CD4-positive, alpha-beta T cell treated with Interferon gamma for 1 hour (primary cell): ENCODE measurements around the gene ITPRIP.

Source experiments
- DNase-seq: peaks from one replicate; pipeline ENCODE4 v3.0.0-alpha.2; 2020

ITPRIP gene

DNA sequence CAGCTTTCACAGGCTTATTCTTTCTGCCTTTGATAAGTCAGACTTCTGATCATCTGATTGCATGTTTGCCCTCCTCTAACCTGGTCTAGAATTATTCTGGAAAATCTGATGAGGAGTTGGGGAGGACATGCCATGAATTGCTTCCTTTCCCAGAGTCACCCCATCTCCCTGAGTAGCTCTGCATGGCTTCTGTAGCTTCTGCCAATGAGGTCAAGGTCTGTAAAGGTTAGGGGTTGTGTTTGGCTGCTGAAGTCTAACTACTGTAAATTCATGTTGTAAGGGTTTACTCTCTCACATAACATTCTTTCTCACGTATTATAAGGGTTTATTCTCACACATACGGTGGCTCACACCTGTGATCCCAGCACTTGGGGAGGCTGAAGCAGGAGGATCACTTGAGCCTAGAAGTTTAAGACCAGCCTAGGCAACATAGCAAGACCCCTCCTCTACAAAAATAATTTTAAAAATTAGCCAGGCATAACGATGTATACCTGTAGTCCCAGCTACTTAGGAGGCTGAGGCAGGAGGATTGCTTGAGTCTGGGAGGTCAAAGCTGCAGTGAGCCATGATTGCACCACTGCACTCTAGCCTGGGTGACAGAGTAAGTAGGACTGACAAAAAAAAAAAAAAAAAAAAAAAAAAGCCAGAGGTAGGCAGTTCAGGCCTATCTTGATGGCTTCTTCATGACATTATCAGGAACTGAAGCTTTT, 58.6 kb downstream of the ITPRIP start:
- no peak for DNase-seq

DNA sequence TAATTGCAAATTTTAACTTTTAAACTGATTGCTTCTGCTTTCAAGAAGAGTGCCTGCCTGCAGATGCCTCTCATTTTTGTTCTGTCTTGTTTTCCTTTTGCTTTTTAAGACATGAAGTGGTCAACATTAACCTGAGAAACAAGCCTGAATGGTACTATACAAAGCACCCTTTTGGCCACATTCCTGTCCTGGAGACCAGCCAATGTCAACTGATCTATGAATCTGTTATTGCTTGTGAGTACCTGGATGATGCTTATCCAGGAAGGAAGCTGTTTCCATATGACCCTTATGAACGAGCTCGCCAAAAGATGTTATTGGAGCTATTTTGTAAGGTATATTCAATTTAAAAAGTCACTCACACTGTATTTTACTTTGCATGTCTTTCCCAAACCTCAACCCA, 60.5 kb downstream of the ITPRIP start:
- DNase-seq, result no peak

DNA sequence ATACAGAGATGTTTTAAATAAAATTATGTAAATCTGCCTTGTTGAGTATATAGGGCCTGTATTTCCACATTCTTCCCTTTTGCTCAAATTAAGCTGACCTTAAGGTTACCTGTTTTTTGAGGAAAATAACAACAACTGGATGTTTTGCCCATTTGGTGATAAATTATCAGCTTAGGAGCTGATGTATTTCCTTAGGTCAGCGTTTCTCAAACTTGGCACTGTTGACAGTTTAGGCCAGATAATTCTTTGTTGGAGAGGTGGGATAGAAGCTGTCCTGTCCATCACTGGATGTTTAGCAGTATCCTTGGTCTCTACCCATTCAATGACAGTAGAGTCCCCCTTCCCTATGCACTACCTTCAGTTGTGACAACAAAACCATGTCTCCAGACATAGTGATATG, 62.1 kb downstream of the ITPRIP start:
- DNase-seq, result no peak

DNA sequence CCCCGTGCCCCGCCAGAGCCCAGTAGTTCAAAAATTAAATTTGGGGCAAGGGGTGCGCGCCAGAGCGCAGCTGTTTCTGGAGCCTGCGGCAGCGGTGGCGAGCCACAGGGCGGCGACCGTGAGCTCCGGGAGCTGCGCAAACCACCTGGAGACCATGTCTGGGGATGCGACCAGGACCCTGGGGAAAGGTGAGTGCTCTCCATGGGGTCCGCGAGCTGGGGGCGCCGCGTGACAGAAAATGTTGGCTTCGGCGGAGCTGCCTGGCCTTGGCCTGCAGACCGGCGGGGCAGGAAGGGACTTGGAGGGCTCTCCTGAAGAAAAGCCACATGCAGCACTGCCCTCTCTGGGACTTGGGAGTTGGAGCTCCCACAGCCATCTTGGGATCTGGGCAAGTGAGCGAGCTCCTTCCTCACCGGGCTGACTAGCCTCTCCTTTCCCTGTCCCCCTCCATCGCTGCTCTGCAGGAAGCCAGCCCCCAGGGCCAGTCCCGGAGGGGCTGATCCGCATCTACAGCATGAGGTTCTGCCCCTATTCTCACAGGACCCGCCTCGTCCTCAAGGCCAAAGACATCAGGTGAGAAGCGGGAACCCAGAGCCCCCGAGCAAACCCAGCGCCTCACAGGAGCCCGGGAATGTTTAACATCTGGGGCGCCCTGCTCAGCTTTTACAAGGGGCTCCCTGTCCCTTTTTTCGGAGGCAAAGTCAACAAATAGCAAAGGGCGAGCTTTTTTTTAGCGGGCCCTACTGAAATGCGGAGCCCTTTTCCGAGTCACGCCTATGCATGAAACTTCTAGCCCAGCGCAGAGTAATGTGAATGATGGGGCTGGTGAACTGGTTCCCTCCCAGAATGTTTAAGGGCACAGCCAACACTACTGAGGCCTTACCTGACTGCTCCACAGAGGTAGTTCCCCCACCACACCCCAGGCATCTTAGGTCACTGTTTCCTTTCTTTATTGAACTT, 63.2 kb downstream of the ITPRIP start:
- DNase-seq, result peak; percentile 37

DNA sequence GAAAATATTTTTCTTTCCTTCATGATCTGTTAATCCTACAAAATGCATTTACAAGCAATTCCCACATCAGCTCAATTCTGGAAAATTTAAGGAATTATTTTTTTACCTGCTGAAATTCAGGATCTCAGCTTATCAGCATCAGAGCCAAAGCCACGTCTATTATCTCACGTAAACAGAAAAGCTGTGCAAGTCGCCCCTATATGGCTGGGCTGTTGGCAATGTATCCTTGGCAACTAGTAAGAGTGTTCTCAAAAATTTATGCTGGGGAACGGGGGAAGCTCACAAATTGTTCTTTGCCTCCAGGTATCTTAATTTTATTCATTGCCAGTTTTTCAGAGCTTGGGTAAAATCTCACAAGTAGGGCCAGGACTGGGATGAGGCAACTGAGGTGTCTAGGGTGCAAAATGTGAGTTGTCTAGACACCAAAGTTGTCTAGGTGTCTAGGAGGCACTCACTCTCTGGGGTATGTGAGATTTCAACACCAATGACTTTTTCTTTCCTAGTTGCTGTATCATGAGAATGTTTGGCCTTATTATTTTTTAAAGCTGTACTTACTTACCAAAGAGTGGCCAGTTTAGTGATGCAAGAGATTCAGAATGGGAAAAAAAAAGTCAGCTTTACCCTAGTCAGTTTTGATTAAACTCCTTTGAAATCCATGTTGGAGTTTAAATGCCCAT, 64.2 kb downstream of the ITPRIP start:
- no peak for DNase-seq

DNA sequence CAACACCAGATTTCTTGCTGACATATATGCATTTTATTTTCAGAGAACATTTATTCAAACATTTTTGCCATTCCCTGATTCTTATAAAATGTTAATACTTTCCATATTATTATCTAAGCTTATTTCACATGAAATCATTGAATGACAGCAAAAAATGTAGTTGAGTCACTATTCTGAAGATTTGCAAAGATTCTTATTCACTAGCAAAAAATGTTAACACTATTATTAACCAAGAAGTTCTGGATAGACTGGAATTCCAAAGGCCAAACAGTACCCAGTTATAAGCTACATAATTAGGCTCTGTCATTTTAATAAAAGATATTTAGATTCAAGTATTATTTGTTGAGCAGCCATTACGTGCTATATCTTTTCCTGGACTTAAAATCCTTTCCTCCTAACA, 65.0 kb downstream of the ITPRIP start:
- DNase-seq, result no peak

DNA sequence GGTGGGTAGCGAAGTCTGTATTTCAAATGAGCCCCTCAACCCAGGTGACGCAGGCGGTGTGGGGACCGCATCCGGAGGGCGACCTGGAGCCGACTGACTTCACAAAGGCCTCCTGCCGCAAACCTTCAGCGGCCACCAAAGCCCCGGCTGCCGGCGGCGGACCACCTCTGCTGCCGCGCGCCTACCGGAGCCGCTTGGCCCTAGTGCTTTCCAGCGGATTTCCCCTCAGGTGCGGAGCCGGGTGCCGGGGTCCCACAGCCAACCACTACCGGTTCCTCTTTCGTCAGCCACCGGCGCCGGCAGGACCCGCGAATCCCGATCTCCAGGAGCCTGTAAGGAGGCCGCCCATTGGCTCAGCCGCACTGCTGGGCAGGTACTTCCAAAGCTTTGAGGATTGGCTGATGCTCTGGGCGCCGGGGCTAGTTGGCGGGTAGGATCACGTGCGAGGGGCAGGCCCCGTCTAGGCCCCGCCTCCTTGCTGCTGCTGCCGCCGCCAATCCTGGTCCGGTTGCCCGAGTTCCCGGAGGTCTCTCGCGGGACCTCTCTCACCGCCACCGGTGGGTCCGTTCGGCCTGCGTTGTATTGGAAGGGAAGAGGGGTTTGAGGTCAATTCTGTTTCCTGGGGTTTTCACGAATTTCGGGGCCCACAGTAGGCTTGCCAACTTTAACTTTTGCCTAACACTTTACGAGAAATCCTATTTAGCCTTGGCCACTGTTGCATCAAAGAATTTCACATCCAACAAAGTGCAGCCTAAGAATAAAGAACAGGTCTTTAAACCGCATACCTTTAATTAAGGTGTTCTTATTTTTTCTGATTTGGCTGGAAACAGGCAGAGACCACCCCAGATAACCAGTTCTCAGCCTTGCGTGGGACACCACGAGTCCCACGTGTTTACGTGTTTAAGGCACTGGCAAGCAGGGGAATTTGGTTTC, 69.3 kb downstream of the ITPRIP start, which contains the start of gene GSTO2:
Gene GSTO2, plus strand, starts transcription at position 472 of the 933 bp plus-strand sequence. CDS start 5,732 bp downstream, outside the sequence.
- peak; percentile 99 for DNase-seq

DNA sequence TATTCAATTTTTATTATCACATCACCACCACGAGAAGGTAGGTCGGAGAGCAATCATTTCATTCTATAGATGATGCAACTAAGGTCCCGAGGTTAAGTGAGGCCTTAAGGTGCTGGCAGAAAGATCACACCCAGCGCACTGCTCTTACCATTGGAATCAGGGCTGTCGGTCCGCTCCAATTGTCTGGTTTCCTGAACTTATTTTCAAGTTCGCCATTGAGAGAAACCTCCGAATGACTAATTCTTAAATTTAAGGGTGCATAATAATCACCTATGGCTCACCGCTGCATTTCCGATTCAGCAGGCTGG, 69.9 kb downstream of the ITPRIP start:
- DNase-seq, result no peak

DNA sequence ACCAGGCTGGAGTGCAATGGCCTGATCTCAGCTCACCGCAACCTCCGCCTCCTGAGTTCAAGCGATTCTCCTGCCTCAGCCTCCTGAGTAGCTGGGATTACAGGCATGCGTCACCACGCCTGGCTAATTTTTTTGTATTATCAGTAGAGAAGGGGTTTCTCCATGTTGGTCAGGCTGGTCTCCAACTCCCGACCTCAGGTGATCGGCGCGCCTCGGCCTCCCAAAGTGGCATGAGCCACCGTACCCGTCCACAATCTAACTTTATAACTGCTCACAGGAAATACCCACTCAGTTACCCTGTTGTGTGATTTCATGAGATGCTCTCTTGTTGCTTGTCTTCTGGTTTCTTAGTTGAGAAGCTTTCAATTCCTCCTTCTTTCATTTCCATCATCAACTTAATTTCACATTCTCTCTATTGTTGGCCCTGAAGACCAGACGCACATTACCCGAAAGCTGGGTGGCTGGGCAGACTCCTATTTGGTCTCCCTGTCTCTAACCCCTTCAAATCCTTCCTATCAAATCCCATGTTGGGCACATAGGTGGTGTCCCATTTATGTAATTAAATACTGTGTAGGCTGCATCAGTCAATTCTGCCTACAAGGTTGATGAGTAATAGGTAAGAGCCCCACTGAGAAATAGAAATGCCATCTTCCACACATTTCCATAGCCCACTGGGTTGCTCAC, 70.4 kb downstream of the ITPRIP start:
- DNase-seq, result no peak

DNA sequence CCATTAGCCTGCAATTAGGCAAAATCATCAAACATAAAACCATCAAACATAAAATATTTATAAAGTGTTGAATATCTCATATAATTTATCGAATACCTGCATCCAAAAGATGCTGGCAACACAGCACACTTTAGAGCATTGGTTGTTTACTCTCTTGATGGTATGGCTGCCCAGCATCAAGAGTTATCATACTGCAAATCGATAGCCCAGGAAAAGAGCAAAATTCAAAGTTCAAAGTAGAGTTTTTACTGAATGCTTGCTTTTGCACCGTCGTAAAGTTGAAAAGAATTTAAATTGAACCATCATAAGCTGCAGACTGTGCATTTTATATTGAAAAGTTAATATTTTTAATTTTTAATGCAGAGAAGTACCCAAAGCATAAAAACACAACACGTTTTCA, 73.5 kb downstream of the ITPRIP start:
- no peak for DNase-seq

DNA sequence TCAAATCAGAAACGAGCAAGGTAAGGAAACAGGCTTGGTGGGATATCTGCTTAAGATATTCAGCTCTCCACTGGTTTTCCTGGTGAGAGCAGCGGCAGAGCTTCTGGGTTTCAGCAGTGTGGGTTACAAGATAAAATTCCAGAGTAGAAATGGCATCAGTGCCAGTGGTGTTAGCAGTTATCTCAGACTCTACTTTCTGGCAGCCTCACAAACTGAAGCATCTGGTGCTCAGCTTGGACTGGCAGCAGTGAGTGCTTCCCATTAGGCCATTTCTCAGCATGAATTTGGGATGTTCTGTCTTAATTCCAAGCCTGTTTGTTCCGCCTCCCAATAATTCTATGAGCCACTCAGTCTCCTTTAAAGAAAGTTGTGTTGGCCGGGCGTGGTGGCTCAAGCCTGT, 76.2 kb downstream of the ITPRIP start:
- no peak for DNase-seq

DNA sequence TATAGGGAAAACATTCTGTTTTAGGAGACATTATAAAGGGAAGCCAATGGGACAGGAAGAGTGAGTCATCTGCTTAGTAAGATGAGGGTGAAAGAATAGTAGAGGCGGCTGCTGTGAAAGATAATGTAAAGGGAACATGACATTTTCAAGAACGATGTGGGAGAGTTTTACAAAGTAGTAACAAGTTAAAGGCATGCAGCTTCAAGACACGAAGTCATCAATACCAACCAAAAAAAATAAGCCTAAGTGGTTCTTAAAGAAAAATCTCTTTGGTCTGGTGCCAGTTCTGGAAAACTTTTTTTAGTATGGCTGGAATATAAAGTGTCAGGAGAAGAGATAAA, 77.5 kb downstream of the ITPRIP start:
- DNase-seq, result no peak

DNA sequence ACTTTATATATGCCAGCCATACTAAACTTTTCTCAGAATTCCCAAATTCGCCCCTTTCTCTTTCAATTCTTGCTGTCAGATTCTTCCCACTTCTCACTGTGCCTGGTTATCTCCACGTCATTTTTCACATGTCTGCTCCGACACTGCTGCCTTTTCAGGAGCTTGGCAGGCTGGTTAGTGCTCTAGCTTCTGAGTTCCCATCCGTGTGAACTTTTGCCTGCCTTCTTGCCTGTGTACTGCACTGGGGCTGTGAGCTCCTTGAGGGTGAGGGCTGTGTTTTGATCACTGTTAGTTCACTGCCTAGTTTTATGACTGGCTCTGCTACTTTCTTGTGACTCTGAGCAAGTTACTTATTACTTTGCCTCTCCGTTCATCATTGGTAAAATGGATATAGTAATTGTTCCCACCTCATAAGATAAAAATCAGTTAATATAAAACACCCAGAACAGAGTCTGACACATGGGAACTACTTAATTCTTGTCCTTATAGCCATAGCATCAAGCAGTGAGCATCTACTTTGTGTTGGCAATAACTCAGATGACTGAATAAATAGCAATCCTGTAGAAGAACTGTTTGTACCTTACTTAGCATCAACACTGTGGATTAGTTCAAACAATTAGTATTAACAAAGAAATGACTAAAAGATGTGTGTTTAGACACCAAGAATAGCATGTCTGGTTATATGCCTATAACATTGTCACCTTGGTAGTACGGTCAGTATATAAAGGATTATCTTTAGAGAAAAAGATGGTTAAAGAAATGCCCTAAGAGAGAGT, 78.1 kb downstream of the ITPRIP start:
- no peak for DNase-seq
